CD4-positive, alpha-beta T cell treated with Interleukin-6 for 4 hours (primary cell): ENCODE measurements around the gene MDM2.

ENCODE experiments used
- DNase-seq: peaks from one replicate; pipeline ENCODE4 v3.0.0-alpha.2; 2020; ENCODE audit warnings: mixed read lengths

The MDM2 gene

GRCh38 chr12:68882251-68882964 is 74.4 kb downstream of the MDM2 start:
- no peak for DNase-seq

DNA sequence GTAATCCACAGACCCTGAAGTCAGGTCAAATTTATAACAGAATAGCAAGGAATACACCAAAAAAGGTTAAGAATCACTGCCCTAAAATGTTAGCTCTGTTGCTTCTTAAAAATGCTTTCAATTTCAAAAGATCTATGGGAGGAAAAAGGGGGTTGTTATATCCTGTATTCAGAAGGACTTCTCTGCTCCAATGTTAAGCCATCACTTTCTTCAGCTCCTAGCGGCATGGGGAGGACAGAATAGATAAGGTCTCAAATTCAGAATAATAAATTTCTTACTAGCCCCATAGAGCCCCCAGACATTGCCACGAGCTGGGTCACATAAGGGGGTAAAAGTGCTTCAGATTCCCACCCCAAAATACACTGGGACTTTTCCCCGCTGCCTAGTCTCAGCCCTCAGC is 75.2 kb downstream of the MDM2 start:
- no peak for DNase-seq

GRCh38 chr12:68884251-68884650 is 76.3 kb downstream of the MDM2 start:
- no peak for DNase-seq

GRCh38 chr12:68885381-68885780 is 77.4 kb downstream of the MDM2 start:
- no peak for DNase-seq

GRCh38 chr12:68886636-68887572 is 78.9 kb downstream of the MDM2 start:
- DNase-seq: no peak

DNA sequence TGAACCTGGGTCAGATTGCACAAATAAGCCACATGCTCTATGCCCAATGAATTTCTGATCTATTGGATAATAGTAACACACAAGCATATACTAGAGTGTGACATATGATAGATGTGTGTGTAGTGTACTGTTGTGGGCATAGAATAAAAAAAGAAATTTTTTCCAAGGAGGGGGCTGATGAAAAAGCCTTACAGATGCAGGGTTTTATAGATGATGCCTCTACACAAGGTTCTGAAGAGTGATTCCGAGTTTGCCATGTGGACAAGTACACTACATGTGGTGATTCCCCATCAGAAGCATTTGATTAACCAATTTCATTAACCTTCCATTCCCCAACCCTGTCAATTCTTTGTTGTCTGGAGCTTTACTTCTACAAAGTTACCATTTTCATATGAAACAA is 79.7 kb downstream of the MDM2 start:
- DNase-seq: no peak

DNA sequence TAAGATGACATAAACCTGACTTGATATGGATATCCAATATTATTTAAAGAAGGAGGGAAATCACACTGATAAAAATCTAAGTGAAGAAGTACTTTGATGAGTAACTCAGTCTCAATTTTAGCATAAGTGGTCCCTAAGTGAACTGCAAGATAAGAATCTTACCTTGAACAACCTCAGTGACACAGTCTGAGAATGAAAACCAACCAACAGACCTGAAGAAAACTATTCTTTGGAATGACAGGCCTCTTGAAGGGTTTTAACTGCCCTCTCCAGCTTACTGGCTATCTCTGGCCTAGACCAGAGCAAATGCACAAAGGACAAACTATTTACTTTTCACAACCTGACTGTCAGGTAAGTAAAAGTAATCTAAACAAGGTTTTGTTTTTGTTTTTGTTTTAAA is 80.3 kb downstream of the MDM2 start:
- DNase-seq: no peak

DNA sequence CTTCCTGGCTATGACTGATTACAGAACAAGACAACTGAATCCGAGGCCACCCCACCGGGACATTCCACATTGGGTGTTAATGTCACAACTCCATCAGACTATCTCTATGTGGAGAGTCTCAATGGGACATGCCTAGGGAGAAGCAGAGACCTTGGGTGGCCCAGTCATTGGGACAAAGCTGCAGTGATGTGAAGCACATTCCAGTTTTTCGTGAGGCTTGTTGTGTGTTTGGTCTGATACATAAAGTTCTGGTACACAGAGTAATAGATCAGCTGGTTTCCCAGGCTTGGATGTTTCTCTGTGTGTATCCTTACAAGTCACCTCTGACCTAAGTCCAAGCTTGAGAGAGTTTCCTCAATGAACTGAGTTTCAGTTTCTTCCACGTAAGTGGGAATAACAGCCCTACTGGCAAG is 82.7 kb downstream of the MDM2 start:
- no peak for DNase-seq

GRCh38 chr12:68891141-68891540 is 83.2 kb downstream of the MDM2 start:
- DNase-seq: no peak

DNA sequence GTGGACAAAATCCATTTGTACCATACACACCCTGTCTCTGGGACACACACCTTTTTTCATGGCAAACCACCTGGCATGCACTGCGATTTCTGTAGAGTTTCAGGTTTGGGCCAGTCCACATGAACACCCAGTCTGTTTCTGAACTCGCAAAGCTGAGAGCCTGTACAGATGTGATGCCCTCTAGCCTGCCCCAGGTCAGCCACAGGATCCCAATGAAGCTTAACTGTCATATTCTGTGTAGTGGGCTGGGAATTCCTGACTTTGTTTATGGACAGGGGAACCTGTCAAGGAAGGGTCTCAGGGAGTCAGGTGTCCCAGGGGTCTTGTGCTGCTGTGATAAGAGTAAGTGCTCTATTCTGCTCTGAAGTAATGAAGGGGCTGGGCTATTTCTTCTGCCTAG is 85.2 kb downstream of the MDM2 start:
- no peak for DNase-seq

DNA sequence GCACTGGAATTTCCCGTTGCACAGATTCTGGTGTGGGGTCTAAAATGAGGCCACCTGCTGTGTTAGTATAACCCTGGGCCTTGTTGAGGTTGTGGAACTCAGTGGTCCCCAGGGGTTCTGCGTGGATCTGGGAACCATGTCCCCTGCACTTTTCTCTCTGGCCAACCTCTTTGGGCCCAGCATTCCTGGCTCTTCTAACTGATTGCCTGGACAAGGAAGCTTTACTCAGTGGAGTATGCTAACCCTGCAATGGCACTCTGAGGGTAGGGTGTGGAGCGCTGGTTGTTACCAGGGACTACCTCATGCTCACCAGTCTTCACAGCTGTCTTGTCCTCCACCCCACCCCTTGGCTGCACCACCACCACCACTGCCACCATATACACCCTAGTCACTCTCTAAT is 85.8 kb downstream of the MDM2 start:
- DNase-seq: no peak

- DNase-seq: no peak
These were observed 86.4 kb downstream of the MDM2 start for GRCh38 chr12:68894276-68894855.

DNA sequence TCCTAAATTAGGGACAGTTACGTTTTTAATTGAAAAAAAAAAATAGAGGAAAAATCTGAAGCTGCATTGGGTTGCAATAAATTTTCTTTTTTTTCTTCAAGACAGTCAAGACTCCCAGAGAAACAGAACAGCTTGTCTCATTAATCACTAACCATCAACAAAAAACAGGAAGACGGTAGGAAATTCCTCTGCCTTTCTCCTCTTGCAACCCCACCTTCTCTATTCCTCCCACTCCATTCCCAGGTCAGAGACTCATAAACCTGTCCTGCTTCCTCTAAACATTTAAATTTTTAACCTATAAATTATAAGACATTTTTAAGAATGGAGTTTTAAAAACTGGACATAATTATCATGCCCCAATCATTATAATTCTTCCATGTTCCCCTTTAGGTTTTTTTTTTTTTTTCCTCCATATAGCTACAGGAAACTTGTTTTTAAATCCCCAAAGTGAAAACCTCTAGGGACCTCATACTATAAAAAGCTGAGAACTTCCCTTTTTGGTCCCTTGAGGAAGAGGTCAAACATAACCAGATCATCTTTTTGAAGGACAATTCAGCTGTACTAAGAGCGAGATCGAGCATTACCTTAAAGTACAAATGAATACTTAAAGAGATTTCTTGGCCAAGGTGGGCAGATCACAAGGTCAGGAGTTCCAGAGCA is 89.0 kb downstream of the MDM2 start:
- DNase-seq: no peak

DNA sequence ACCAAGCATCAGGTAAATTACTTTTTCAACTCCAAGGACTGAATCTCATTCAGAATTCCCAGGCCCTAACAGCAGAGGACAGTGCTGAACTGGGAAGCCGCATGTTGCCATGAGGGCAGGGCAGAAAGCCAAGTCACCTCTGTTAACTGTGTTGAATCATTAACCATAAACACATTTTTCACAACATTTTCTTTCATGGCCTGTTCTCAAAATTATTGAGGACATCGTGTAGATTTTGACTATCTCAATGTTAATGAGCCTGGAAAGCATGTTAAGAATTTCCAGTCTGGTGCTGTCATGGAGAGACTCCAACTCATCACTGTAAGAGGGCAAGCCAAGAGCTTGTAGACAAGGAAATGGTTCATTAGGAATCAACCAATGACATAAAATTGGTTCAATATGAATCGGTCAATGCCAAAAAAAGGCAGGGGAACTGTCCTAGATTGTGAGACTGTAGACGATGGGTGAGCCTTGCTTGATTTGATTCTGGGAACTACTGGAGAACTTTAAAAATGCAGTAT is 91.3 kb downstream of the MDM2 start:
- DNase-seq: no peak

DNA sequence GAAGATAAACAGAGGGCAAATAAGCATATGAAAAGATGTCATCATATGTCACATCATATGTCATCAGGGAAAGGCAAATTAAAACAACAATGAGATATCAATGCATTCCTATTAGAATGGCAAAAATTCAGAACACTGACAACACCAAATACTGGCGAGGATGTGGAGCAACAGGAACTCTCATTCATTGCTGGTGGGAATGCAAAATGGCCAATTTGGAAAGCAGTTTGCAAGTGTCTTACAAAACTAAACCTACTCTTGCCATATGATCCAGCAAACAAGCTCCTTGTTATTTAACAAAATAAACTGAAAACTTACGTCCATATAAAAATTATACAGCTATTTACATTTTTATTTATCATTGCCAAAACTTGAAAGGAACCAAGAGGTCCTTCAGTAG is 92.3 kb downstream of the MDM2 start:
- no peak for DNase-seq
